Mesendoderm (in vitro differentiated cells): ENCODE measurements around the gene DMAC2L.
"Not testable (repeated sequence)": the region's sequence is repeated elsewhere in the genome, so short reads cannot be mapped to it uniquely, and the experiment has no call there.

Experiments used
- DNase-seq: peaks from one replicate; pipeline ENCODE4 v3.0.0; 2013
- H2AK5ac ChIP-seq: 2 replicates; pipeline ENCODE4 v1.6.1; 2013; ENCODE audit warnings: low read length, inconsistent platforms
- H2BK120ac ChIP-seq: 2 replicates; pipeline ENCODE4 v1.6.1; 2013; ENCODE audit warnings: low read depth, mild to moderate bottlenecking, low read length, moderate library complexity, mixed read lengths
- H2BK15ac ChIP-seq: replicated peaks from 2 replicates; pipeline ENCODE4 v1.6.1; 2013; ENCODE audit warnings: low read depth, mild to moderate bottlenecking, moderate library complexity
- H2BK5ac ChIP-seq: 2 replicates; pipeline ENCODE4 v1.6.1; 2013; ENCODE audit warnings: low read length, inconsistent platforms
- H3K18ac ChIP-seq: 2 replicates; pipeline ENCODE4 v1.6.1; 2013; ENCODE audit warnings: mild to moderate bottlenecking, low read length, mixed read lengths
- H3K23ac ChIP-seq: one replicate; pipeline ENCODE4 v1.6.1; 2013; ENCODE audit warnings: low read length
- H3K27ac ChIP-seq: 2 replicates; pipeline ENCODE4 v1.5.1; 2013; ENCODE audit warnings: low read depth, mild to moderate bottlenecking, inconsistent platforms, low read length, moderate library complexity
- H3K27me3 ChIP-seq: 2 replicates; pipeline ENCODE4 v1.6.1; 2013; ENCODE audit warnings: low read length, control low read depth, mild to moderate bottlenecking, inconsistent platforms; ENCODE audit not compliant: insufficient read depth, poor library complexity
- H3K36me3 ChIP-seq: 2 replicates; pipeline ENCODE4 v1.6.1; 2013; ENCODE audit warnings: low read length, inconsistent platforms; ENCODE audit not compliant: control insufficient read depth, insufficient read depth
- H3K4ac ChIP-seq: one replicate; pipeline ENCODE4 v1.6.1; 2013; ENCODE audit warnings: low read depth, mild to moderate bottlenecking, low read length, moderate library complexity
- H3K4me1 ChIP-seq: 2 replicates; pipeline ENCODE4 v1.6.1; 2013; ENCODE audit warnings: low read depth, low read length, inconsistent platforms; ENCODE audit not compliant: control insufficient read depth
- H3K4me2 ChIP-seq: 2 replicates; pipeline ENCODE4 v1.6.1; 2013; ENCODE audit warnings: low read length
- H3K4me3 ChIP-seq: 2 replicates; pipeline ENCODE4 v1.5.1; 2013; ENCODE audit warnings: mild to moderate bottlenecking, low read length
- H3K56ac ChIP-seq: one replicate; pipeline ENCODE4 v1.6.1; 2013; ENCODE audit warnings: low read length
- H3K79me1 ChIP-seq: 2 replicates; pipeline ENCODE4 v1.6.1; 2013; ENCODE audit warnings: low read length, inconsistent platforms
- H3K79me2 ChIP-seq: 2 replicates; pipeline ENCODE4 v1.6.1; 2013; ENCODE audit warnings: mild to moderate bottlenecking, low read length; ENCODE audit not compliant: control insufficient read depth, insufficient read depth
- H3K9ac ChIP-seq: 2 replicates; pipeline ENCODE4 v1.6.1; 2013; ENCODE audit warnings: low read length, inconsistent platforms
- H4K5ac ChIP-seq: one replicate; pipeline ENCODE4 v1.6.1; 2013; ENCODE audit warnings: low read length
- H4K8ac ChIP-seq: one replicate; pipeline ENCODE4 v1.6.1; 2013; ENCODE audit warnings: low read depth, mild to moderate bottlenecking, control low read depth, low read length, moderate library complexity
- WGBS: extraction: QIAGEN DNeasy Blood & Tissue Kit; methylation state at CpG from one replicate; pipeline ENCODE4 v1.1.7; 2013; ENCODE audit warnings: low lambda C conversion rate, missing lambda C conversion rate; ENCODE audit not compliant: insufficient coverage; ENCODE audit errors: extremely low coverage; 5-methylcytosine and 5-hydroxymethylcytosine counted together

Gene DMAC2L

DNA sequence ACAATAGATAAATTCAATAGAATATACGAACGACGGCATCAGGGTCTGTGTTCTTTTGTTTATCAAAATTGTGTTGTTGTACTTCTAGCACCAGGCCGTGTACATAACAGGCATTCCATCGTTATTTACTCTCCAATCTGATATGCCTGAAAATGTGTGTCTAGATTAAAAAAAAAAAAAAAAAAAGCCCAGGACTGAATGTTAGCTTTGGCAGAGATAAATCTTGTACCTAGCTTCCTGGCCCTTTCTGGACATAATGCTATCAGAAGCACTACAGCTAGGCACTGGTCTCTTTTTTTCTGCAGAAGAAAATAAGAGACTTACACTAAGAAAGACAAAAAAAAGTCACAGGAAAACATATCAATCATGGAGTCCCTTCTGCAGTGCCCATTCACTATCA is 47.5 kb downstream of the DMAC2L start:
- H3K79me2 ChIP-seq = no peaks in the 10 kb centered on the region

DNA sequence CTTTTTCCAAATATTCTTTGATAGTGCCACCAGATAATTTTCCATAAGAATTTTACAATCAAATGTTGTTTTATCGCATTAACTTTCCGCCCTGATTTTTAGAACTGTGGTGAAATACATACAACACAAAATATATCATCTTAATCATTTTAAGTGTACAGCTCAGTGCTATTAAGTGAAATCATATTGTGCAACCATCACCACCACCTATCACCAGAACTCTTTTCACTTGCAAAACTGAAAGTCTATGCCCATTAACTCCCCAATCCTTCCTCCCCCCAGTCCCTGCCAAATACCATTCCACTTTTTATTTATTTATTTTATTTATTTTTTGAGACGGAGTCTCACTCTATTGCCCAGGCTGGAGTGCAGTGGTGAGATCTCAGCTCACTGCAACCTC is 48.0 kb downstream of the DMAC2L start:
- Histone ChIP-seq H2BK15ac (no peak overlapping the region), H3K4ac (no peak overlapping the region), H2BK5ac (no peak overlapping the region), H3K4me1 (no peaks in the 10 kb centered on the region), H3K18ac (no peak overlapping the region), H3K79me1 (no peaks in the 10 kb centered on the region), H2AK5ac (no peak overlapping the region), H3K27ac (no peak overlapping the region), H3K9ac (no peak overlapping the region), H2BK120ac (no peak overlapping the region), H3K4me2 (no peak overlapping the region), H4K5ac (no peak overlapping the region), H3K27me3 (no peaks in the 10 kb centered on the region), H4K8ac (no peak overlapping the region), H3K56ac (no peak overlapping the region), H3K4me3 (no peak overlapping the region), H3K79me2 (no peaks in the 10 kb centered on the region), H3K36me3 (no peaks in the 10 kb centered on the region), H3K23ac (no peak overlapping the region)
- WGBS = no CpG with 5 or more reads among the region's 3 CpGs
- no peak for DNase-seq

More for the DNA sequence above, 47.5 kb downstream of the DMAC2L start:
- Histone ChIP-seq H3K56ac (no peak overlapping the region), H2BK15ac (no peak overlapping the region), H3K18ac (no peak overlapping the region), H3K27ac (no peak overlapping the region), H2BK5ac (no peak overlapping the region), H3K4ac (no peak overlapping the region), H3K79me1 (no peaks in the 10 kb centered on the region), H3K4me1 (no peaks in the 10 kb centered on the region), H3K36me3 (no peaks in the 10 kb centered on the region), H4K8ac (no peak overlapping the region), H2AK5ac (no peak overlapping the region), H3K4me2 (no peak overlapping the region), H3K27me3 (no peaks in the 10 kb centered on the region), H3K4me3 (no peak overlapping the region), H3K23ac (no peak overlapping the region), H2BK120ac (no peak overlapping the region), H4K5ac (no peak overlapping the region), H3K9ac (no peak overlapping the region)
- no CpG with 5 or more reads among the region's 5 CpGs for WGBS
- DNase-seq = no peak

DNA sequence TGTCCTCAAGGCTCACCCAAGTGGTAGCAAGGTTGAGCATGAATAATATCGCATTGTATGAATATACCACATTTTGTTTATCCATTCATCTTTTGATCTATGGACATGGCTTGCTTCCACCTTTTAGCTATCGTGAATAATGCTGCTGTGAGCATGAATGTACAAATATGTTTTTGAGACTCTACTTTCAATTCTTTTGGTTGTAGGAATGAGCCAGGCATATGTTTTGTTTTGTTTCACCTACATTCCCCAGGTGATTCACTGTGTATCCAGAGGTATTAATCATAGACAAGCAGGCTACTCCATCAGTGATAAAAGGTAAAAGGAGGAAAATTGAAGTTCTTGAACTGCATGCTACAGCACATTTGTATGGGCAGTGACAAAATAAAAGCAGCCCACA is 48.7 kb downstream of the DMAC2L start:
- H2AK5ac ChIP-seq = no peak overlapping the region
- WGBS = no CpG with 5 or more reads among the region's 2 CpGs

DNA sequence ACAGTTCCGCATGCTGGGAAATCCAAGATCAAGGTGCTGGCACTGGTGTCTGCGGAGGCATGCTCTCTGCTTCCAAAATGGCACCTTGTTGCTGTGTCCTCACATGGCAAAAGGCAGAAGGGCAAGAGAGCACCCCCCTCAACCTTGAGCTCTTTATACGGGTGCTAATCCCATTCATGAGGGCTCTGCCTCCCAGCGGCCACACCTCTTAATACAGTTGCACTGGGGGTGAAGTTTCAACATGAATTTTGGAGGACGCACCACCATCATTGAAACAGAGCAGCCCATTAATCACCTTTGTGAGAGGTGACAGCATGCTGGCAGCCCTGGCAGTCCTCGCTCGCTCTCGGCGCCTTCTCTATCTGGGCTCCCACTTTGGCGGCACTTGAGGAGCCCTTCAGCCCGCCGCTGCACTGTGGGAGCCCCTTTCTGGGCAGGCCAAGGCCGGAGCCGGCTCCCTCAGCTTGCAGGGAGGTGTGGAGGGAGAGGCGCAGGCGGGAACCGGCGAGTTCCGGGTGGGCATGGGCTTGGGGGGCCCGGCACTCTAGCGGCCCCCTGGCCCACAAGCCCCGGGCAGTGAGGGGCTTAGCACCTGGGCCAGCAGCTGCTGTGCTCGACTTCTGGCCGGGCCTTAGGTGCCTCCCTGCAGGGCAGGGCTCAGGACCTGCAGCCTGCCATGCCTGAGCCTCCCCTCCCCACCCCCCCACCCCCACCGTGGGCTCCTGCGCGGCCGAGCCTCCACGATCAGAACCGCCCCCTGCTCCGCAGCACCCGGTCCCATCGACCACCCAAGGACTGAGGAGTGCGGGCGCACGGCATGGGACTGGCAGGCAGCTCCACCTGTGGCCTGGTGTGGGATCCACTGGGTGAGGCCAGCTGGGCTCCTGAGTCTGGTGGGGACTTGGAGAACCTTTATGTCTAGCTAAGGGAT is 49.6 kb downstream of the DMAC2L start:
- H2AK5ac ChIP-seq, H4K5ac ChIP-seq, H3K79me1 ChIP-seq, H2BK5ac ChIP-seq, H3K9ac ChIP-seq, H3K56ac ChIP-seq, H2BK15ac ChIP-seq, H2BK120ac ChIP-seq, H3K4ac ChIP-seq, H3K4me3 ChIP-seq, H4K8ac ChIP-seq, H3K27me3 ChIP-seq, H3K18ac ChIP-seq, H3K4me2 ChIP-seq, H3K23ac ChIP-seq, H3K79me2 ChIP-seq, H3K4me1 ChIP-seq, H3K27ac ChIP-seq, H3K36me3 ChIP-seq, DNase-seq: not testable (repeated sequence)
- WGBS = no CpG with 5 or more reads among the region's 36 CpGs

More for the DNA sequence above, 48.7 kb downstream of the DMAC2L start:
- H3K18ac ChIP-seq = no peak overlapping the region
- H3K4me3 ChIP-seq = no peak overlapping the region
- H4K5ac ChIP-seq = no peak overlapping the region
- no peaks in the 10 kb centered on the region for H3K79me2 ChIP-seq
- H4K8ac ChIP-seq = no peak overlapping the region
- H3K23ac ChIP-seq = no peak overlapping the region
- H3K4me2 ChIP-seq = no peak overlapping the region
- no peak overlapping the region for H3K27ac ChIP-seq
- no peaks in the 10 kb centered on the region for H3K4me1 ChIP-seq
- no peak overlapping the region for H3K9ac ChIP-seq
- no peaks in the 10 kb centered on the region for H3K79me1 ChIP-seq
- DNase-seq = no peak
- H2BK120ac ChIP-seq = no peak overlapping the region
- no peak overlapping the region for H3K56ac ChIP-seq
- no peak overlapping the region for H2BK5ac ChIP-seq
- no peak overlapping the region for H2BK15ac ChIP-seq
- no peaks in the 10 kb centered on the region for H3K36me3 ChIP-seq
- H3K4ac ChIP-seq = no peak overlapping the region
- no peaks in the 10 kb centered on the region for H3K27me3 ChIP-seq

DNA sequence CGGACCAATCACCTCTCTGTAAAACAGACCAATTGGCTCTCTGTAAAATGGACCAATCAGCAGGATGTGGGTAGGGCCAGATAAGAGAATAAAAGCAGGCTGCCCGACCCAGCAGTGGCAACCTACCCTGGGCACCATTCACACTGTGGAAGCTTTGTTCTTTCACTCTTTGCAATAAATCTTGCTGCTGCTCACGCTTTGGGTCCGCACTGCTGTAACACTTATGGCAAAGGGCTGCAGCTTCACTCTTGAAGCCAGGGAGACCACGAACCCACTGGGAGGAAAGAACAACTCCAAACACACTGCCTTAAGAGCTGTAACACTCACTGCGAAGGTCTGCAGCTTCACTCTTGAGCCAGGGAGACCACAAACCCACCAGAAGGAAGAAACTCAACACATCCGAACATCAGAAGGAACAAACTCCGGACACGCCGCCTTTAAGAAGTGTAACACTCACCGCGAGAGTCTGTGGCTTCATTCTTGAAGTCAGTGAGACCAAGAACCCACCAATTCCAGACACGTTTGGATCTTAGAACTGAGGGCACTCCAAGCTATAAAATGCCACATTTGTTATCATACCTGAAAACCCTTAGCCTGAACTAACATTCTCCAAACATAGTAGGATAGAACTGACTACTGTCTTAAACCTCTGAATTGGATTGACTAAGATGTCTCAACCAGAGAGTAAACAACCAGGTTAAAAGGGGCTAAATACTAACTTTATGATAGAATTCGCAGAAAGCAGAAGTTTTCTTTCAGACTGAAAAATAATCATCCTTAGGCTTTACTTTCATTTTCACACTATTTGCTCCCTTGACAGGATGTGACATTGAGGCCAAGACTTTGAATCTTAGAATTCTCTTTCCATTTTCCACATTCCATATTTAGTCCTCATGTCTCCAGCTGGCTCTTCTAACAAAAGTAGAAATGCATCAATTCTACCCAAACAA is 50.9 kb downstream of the DMAC2L start:
- Histone ChIP-seq H3K4ac (no peak overlapping the region), H3K23ac (no peak overlapping the region), H3K27ac (no peak overlapping the region), H3K9ac (no peak overlapping the region), H3K18ac (no peak overlapping the region), H3K4me2 (no peak overlapping the region), H3K36me3 (no peaks in the 10 kb centered on the region), H3K56ac (no peak overlapping the region), H3K79me2 (no peaks in the 10 kb centered on the region), H3K4me3 (no peak overlapping the region), H2AK5ac (no peak overlapping the region), H4K5ac (no peak overlapping the region), H2BK120ac (no peak overlapping the region), H4K8ac (no peak overlapping the region), H3K4me1 (no peaks in the 10 kb centered on the region), H3K79me1 (no peaks in the 10 kb centered on the region), H2BK5ac (no peak overlapping the region), H2BK15ac (no peak overlapping the region), H3K27me3 (no peaks in the 10 kb centered on the region)
- no peak for DNase-seq
- no CpG with 5 or more reads among the region's 14 CpGs for WGBS
